Kidney (tissue), 22 donors: ENCODE measurements around the gene ARHGAP26. TPM values are rescaled to one million over a fixed set of nuclear protein-coding genes. Genes with fewer than 3 reads are reported as not detected.

Source experiments
- DNase-seq, 5 donors: peaks; one replicate each; pipeline ENCODE4 v3.0.0-alpha.2; 2013 to 2020
- FAIRE-seq: peaks from 2 replicates; lab custom pipeline; 2012; peaks lifted over from hg19 to GRCh38; lab: Jason Lieb, UNC
- H3K27ac ChIP-seq, 2 donors: one replicate each; pipeline ENCODE4 v1.7.0; 2013; ENCODE audit warnings: low read depth in 2 of 2, low read length in 2 of 2, inconsistent platforms in 1 of 2
- H3K27me3 ChIP-seq: one replicate; pipeline ENCODE4 v1.7.1; 2013; ENCODE audit warnings: low read length, inconsistent platforms; ENCODE audit not compliant: control insufficient read depth, insufficient read depth
- H3K36me3 ChIP-seq, 3 donors: one replicate each; pipeline versions ENCODE4 v1.7.0 to v1.7.1; 2013; ENCODE audit warnings: low read length in 3 of 3, control low read depth in 1 of 3, inconsistent platforms in 1 of 3; ENCODE audit not compliant: insufficient read depth in 3 of 3, control insufficient read depth in 2 of 3
- H3K4me1 ChIP-seq, 3 donors: one replicate each; pipeline versions ENCODE4 v1.7.0 to v1.7.1; 2013; ENCODE audit warnings: low read length in 3 of 3, inconsistent platforms in 1 of 3, low read depth in 1 of 3; ENCODE audit not compliant: control insufficient read depth in 2 of 3, insufficient read depth in 2 of 3
- H3K4me3 ChIP-seq, 3 donors: one replicate each; pipeline versions ENCODE4 v1.7.0 to v1.8.1; 2013; ENCODE audit warnings: low read length in 3 of 3, control low read depth in 1 of 3, inconsistent platforms in 1 of 3
- H3K9ac ChIP-seq, 3 donors: one replicate each; pipeline versions ENCODE4 v1.7.0 to v1.7.1; 2013; ENCODE audit warnings: low read length in 3 of 3, control low read depth in 1 of 3, inconsistent platforms in 1 of 3
- H3K9me3 ChIP-seq, 3 donors: one replicate each; pipeline versions ENCODE4 v1.7.0 to v1.7.1; 2013; ENCODE audit warnings: low read length in 3 of 3, control low read depth in 1 of 3, inconsistent platforms in 1 of 3; ENCODE audit not compliant: control insufficient read depth in 2 of 3, insufficient read depth in 1 of 3
- CTCF ChIP-seq: IDR thresholded peaks from 3 replicates; pipeline ENCODE4 v1.5.1; 2012; ENCODE audit warnings: mild to moderate bottlenecking, moderate library complexity, borderline replicate concordance; ENCODE audit not compliant: insufficient read depth; ENCODE audit errors: extremely low read depth
- intact Hi-C: fragments of 100-400 bp; cut with DNase I; formaldehyde crosslinking; loops from one replicate; pipeline ENCODE4 v1.11.1; 2022
- long read RNA-seq, 10 donors: library from polyadenylated mRNA in 1 of 10; unstranded in 1 of 10; transcript quantifications; one replicate each; pipeline ENCODE4 v2.0.0 and lab custom pipeline, GENCODE V29; 2021 to 2026
- polyA plus RNA-seq: library from polyadenylated mRNA; stranded (reverse); fragments of 350-450 nt; fragmentation: Illumina TruSeq; extraction: RNeasy Lipid Tissue Mini Kit (QIAGEN cat#74804); gene quantifications from one replicate; pipeline ENCODE4 v1.2.3, GENCODE V29; 2014; ENCODE audit warnings: low read depth, low replicate concordance; ENCODE audit not compliant: insufficient read depth
- total RNA-seq: library from RNA; stranded (reverse); fragmentation: NEBNext Ultra II Directional; extraction: Animal tissue kit (Norgen Biotek cat#: 25700); gene quantifications from one replicate; pipeline ENCODE4 v1.2.1, GENCODE V29; 2021
- donor health status: control.
- donor health status: control.
- donor health status: control.
- donor health status: control.
- donor health status: control.
- donor health status: DM: yes; HTN: yes; CAD: no.
- donor health status: Normal renal cell carcinoma (clear cell type).

ARHGAP26 gene, protein sequence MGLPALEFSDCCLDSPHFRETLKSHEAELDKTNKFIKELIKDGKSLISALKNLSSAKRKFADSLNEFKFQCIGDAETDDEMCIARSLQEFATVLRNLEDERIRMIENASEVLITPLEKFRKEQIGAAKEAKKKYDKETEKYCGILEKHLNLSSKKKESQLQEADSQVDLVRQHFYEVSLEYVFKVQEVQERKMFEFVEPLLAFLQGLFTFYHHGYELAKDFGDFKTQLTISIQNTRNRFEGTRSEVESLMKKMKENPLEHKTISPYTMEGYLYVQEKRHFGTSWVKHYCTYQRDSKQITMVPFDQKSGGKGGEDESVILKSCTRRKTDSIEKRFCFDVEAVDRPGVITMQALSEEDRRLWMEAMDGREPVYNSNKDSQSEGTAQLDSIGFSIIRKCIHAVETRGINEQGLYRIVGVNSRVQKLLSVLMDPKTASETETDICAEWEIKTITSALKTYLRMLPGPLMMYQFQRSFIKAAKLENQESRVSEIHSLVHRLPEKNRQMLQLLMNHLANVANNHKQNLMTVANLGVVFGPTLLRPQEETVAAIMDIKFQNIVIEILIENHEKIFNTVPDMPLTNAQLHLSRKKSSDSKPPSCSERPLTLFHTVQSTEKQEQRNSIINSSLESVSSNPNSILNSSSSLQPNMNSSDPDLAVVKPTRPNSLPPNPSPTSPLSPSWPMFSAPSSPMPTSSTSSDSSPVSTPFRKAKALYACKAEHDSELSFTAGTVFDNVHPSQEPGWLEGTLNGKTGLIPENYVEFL
- total RNA-seq (85.7 TPM), polyA plus RNA-seq (2.5 TPM)
- long read RNA-seq, donor 1, result 0 reads
- long read RNA-seq, donor 2, result 0 reads
- long read RNA-seq, donor 3, result 0 reads
- long read RNA-seq, donor 4, partial matches to known transcripts, result 0 of 1 reads
- long read RNA-seq, donor 4, other reads (novel, unspliced or antisense), result 0 of 1 reads
- long read RNA-seq, donor 5, result 0 reads
- long read RNA-seq, donor 6, result 0 reads
- long read RNA-seq, donor 7, partial matches to known transcripts, result 4 of 32 reads
- long read RNA-seq, donor 7, other reads (novel, unspliced or antisense), result 28 of 32 reads
- long read RNA-seq, donor 8, partial matches to known transcripts, result 5 of 5 reads
- long read RNA-seq, donor 8, other reads (novel, unspliced or antisense), result 0 of 5 reads
- long read RNA-seq, donor 9, result 0 reads
- long read RNA-seq, donor 10, partial matches to known transcripts, result 0 of 1 reads
- long read RNA-seq, donor 10, other reads (novel, unspliced or antisense), result 0 of 1 reads

DNA sequence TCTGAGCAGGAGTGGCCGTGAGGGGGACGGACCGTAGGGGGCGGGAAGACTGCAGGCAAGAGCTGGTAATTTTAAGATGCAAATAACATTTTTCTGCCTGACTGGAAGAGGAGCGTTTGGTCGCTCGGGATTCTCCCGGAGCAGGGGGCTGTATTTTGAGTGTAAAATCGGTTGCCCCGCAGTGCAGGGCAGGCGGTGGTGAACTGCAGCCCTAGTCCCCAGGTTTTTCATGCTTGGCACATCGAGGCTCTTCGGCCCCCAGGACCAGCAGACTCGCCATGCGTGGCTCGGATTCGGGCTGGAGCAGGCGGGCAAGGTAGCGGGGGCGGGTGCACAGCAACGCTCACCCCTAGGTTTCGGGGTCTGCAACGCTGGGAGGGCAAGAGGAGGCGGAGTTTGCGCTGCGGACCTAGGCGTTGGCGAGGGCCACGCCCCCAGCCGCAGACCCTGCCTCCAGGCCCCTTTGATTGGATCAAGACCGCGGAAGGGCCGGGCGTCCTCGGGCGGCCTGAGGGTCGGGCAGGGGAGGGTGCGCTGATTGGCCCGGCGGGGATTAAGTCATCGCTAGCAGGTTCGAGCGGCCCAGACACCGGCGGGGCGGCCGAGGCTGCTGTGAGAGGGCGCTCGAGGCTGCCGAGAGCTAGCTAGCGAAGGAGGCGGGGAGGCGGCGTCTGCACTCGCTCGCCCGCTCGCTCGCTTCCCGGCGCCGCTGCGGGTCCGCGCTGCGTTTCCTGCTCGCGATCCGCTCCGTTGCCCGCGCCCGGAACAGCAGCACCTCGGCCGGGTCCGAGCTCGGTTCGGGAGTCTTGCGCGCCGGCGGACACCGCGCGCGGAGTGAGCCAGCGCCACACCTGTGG is at the start of gene ARHGAP26:
Gene ARHGAP26 (plus strand): TSS at position 585 of the 857 bp plus-strand sequence. CDS start 385 bp downstream, outside the sequence.
- FAIRE-seq, result peak; percentile 3
- Histone ChIP-seq H3K27me3 (no peaks in the 10 kb centered on the region), H3K9me3 (no peaks in the 10 kb centered on the region), H3K9ac (peak within 1 kb of the TSS; percentile 35 to 76 (median 74)), H3K4me1 (peaks cover 0 to 6% (median 6%) of the 10 kb centered on the region in 3 donors), H3K4me3 (peak within 1 kb of the TSS; percentile 83 to 92 (median 91)), H3K36me3 (no peaks in the 10 kb centered on the region), H3K27ac (peak within 1 kb of the TSS; percentile 85 to 86)
- intact Hi-C loops, result loop anchor here (10.0 kb wide), 1 partner anchor 95 kb away; no protein-coding TSS in a partner anchor
- peak; percentile 28 for TF ChIP-seq CTCF
- peak; percentile 98 to 99 (median 98) for DNase-seq

DNA sequence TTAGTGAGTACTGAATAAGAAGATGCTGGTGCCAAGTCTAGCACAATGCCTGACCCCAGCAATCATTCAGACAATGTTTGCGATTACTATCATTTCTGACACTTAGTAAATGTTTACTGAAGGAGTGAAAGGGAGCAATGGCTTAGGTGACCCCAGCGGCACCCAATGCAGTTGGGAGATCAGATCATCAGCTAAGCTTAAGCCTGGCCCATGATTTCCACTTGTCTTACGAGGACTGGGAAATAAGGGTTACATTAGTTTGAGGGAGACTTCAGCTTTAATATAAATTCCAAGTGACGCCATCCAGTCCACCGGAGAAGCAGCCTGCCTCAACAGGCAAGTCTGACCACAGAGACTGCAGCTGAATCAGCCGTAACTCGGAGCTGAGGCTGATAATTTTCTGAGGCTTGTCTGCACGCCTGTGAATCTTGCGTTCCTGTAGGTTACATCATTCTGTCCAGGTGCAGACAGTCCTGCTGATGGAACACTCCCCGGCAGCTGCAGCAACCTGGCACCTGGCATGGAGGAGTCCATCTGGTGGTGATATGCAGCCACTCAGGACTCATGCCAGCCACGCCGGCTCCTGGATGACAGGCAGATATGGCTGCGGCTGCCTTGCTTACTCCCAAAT is 49.4 kb upstream of the ARHGAP26 start:
- Histone ChIP-seq H3K27me3 (no peaks in the 10 kb centered on the region), H3K36me3 (no peaks in the 10 kb centered on the region), H3K4me3 (no peak overlapping the region), H3K9me3 (no peaks in the 10 kb centered on the region), H3K27ac (no peak overlapping the region), H3K9ac (no peak overlapping the region), H3K4me1 (peaks cover 0 to 10% (median 2%) of the 10 kb centered on the region in 3 donors)
- intact Hi-C loops, result no loop called here
- DNase-seq (no peak), FAIRE-seq (no peak)
- TF ChIP-seq CTCF, result no peak
